HG03139 (cell line): ENCODE results near the gene ZNF581.

Experiments used
- ATAC-seq: cut with Tn5 transposase; IDR thresholded peaks from one replicate; pipeline ENCODE4 v1.9.1; 2021; ENCODE audit not compliant: unreplicated experiment

ZNF581 gene

GRCh38 chr19:55643003-55643886 lies at the start of gene ZNF581:
Gene ZNF581 (plus strand): TSS chr19:55643649. CDS start chr19:55644572, 923 bp downstream.
- ATAC-seq: peak; percentile 32

DNA sequence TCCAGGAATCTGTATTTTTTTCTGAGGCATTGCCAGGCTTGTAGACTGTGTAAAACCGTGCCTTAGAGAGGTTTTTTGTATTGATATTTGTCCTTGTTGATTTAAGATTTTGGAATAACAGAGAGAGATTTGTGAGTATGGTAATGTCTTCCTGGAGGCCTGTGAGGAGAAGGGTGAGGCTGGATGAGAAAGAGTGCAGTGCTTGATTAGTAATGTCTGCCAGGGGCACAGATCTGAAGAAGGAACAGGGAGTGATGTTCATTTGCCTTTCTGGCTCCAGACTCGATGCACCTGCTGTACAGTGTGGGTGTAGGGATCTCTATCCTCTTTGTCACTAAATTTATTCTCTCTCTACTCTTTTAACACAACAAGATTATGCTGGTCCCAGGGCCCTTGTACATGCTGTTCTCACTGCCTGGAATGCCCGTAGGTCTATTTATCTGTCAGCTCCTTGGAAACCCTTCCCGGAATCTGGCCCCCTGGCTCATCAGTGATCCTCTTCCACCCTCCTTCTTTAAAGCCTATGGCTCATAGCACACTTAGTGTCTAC lies 48.4 kb upstream of the ZNF581 start:
- ATAC-seq: no peak

GRCh38 chr19:55596304-55596703 lies 47.1 kb upstream of the ZNF581 start:
- ATAC-seq: no peak

GRCh38 chr19:55597501-55597921 lies 45.9 kb upstream of the ZNF581 start:
- ATAC-seq: no peak

DNA sequence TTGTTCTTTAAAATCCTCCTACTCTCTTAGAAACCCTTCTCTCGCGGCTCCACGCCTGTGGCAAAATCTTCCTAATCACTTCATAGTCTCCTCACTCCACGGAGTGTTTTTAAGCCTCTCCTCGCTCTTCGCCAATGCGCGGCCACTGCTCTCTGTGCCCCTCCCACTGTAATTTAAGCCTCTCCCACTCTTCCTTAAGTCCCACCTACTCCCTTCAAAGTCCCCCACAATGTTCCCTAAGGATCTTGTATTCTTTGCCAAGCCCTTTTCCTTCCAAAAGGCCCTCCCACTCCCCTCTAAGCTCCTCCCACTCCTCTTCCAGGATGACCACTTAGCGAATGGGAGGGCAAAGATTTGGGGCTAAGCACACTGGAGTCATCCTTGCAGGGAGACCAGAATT lies 45.4 kb upstream of the ZNF581 start:
- ATAC-seq: no peak

- peak; percentile 47 for ATAC-seq
Measured at GRCh38 chr19:55598719-55599467, 44.6 kb upstream of the ZNF581 start.

DNA sequence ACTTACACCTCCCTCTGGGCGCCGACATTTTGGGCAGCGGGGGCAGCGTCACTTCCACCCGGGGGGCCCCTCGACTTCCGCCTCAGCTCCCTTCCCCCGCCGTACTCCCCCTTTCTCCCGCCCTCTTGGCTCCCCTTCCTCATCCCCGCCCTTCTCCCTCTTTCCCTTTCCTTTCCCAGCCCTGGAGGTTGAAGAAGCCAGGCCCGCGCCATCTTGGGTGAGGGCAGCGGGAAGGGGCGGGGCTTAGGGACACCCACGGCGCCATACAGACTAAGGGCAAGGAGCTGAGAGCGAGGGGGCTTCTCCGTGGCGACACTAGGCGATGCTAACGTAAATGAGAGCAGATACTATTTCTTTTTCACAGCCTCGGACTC lies 44.0 kb upstream of the ZNF581 start, which contains the start of gene FIZ1:
Gene FIZ1 (minus strand): TSS at position 50 of the 374 bp plus-strand sequence. CDS start 1,652 bp downstream, outside the sequence.
- peak; percentile 49 for ATAC-seq

DNA sequence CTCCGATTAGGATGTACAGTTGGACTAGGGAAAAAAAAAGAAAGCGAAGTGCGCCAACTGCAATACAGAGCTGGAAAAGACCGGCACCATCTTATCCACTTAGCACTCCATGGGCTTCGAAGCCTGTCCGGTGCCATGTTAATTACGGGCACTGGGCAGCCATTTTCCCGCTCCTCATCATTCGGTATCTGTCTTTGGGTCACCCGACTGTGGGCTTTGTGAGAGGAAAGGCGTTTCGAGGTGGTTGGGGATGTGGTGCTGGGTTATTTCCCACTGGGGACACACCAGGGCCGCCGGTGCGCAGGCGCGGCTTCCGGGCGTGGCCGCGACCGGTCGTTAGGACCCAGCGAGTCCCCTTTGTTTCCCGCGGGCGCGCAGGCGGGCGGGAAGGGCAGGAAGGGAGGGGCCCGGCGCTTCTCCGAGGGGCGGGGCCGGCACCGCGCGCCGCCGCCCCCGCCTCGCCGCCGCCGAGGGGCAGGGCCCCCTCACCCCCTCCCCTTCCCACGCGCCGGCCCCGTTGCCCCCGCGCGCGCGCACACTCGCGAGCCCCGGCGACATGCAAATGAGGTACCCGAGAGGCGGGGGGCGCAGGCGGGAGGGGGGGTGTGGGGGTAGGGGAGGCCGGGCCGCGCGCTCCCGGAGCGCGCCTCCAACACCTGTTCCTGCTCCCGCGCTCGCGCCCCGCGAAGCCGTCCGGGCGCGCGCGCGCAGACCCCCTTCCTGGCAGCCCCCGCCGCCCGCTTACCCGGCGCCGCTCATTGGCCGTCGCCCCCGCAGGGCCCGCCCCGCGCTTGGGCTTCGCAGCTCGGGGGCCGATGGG lies 43.4 kb upstream of the ZNF581 start, which contains the start of gene ZNF524:
Gene ZNF524 (plus strand): TSS at position 447 of the 820 bp plus-strand sequence. CDS start 1,825 bp downstream, outside the sequence.
- peak; percentile 28 for ATAC-seq

DNA sequence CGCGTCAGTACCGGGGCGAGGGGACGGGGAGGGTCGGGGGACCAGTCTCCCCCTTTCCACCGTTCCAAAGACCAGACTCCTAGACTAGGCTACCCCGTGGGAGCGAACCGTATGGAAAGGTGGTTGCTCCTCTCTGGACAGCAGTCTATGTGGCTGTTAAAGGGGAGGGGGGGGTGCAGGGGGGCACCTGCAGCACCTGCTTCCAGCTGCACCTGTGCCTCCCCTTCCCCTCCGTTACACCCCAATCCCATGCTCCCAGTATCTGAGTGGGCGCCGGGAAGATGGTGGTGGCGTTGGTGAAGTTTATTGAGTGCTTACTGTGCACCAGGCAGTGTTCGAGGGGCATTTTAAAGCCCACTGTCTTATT lies 42.8 kb upstream of the ZNF581 start:
- no peak for ATAC-seq

DNA sequence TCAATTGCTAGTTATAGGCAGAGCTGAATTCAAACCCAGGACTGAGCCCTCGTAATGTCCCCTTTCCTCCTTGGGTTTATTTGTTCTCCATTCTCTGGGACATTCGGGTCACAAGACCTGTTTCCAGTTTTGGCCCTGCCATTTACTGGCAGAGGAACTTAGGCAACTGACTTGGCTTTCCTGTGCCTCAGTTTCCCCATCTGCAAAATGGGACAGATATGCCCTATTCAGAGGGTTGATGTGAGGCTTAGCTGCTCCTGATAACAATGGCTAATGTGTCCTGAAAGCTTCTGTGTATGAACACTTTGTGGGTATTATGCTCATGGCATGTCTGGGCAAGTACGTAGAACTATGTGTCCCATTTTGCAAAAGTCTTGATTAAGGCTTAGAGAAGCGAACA lies 42.4 kb upstream of the ZNF581 start:
- ATAC-seq: no peak

- ATAC-seq: no peak
Measured at GRCh38 chr19:55602104-55603001, 41.1 kb upstream of the ZNF581 start.

DNA sequence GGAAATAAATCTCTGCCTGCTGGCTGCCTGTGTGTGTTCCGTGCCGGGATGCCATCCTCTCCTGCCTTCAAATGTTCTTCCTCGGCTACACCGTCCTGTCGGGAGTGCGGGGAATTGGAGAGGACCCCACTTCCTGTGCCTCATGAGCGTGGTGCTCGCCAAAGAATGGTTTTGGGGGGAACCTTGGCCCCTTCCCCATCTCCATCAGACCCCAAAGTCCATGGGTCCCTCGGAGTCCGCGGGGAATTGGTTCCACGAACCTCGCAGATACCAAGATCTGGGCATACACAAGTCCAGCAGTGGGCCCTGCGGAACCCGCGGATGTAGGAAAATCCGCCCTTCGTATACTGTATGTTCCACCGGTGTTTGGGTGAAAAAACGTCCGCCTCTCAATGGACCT lies 40.3 kb upstream of the ZNF581 start:
- ATAC-seq: no peak

DNA sequence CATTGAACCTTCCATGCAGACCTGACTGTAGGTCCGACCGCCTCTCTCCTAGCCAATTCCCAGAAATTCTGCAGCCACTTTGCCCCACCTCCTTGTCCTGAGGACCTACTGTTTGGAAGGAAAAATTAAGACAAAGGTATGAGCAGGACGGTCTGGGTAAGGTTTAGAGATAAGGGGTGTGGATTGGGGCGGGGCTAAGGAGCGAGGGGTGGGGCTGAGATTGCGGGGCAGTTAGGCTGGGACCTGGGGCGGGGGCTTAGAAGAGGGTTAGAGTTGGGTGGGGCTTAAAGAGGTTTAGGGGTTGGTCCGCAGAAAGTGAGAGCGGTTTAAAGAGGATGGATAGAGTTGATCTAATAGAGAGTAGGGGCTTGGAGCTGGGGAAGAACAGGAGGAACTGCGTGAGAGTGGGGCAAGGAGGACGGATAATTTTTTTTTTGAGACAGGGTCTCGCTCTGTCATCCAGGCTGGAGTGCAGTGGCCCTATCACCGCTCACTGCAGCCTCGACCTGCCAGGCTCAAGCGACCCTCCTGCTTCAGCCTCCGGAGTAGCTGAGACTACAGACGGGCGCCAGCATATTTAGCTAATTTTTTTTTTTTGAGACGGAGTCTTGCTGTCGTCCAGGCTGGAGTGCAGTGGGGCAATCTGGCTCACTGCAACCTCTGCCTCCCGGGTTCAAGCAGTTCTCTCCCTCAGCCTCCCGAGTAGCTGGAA lies 39.7 kb upstream of the ZNF581 start:
- no peak for ATAC-seq

DNA sequence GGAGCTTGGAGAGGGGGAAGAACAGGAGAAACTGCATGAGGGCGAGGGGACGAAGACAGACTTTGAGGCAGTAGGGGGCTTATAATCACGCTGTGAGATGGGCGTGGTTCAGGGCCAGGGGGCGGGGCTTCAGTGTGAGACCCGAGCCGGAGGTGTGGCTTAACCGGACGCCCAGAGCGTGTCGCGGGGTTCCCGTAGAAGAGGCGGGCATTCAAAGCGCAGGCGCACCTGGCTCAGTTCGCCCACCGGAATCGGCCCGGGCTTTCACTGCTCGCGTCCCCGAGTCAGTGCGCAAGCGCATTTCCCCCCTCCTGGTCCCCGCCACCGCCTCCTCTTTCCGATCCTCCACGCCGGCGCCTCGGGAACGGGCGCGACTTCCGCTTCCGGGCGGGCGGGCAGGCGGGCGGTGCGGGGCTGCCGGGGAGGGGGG lies 38.2 kb upstream of the ZNF581 start:
- ATAC-seq: peak; percentile 67

DNA sequence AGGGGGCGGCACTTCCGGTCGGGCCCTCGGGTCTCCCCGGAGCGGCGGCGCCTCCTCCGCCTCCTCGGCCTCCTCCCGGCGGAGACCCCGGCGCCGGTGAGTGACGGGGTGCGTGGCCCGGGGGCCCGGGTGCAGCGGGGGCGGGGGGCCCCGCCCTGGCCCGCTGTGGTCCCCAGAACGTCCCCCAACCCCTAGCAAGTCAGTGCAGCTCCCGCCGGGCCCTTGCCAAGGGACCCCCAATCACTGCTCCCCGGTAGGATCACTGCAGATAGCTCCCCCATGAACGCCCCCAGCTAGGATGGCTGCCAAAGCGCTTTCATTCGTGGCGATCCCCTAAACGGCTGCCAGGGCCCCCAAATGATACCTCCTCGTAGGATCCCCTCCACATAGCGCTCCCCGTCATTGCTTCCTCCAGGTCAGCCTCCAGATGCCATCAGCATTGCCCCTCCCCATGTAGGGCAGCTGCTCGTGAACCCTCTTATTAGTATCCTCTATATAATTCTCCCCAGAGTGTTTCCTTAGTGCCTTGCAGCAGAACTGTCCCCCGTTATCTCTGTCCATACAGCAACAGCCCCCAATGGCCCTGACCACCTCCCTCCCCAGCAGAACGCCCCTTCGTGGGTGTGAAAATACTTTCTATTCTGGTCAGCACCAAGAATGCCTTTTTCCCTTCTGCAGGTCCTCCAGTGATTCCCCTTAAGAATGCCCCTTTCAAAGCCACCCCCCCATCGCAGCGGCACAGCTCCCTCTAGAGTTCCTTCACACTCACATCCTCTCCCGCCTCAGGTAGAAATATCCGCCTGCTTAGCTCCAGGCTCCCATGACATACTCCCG lies 37.6 kb upstream of the ZNF581 start, which contains the start of gene ZNF865:
Gene ZNF865 (plus strand): TSS at position 11 of the 834 bp plus-strand sequence. CDS start 7,972 bp downstream, outside the sequence.
- ATAC-seq: no peak

GRCh38 chr19:55606471-55606787 lies 37.0 kb upstream of the ZNF581 start:
- no peak for ATAC-seq

DNA sequence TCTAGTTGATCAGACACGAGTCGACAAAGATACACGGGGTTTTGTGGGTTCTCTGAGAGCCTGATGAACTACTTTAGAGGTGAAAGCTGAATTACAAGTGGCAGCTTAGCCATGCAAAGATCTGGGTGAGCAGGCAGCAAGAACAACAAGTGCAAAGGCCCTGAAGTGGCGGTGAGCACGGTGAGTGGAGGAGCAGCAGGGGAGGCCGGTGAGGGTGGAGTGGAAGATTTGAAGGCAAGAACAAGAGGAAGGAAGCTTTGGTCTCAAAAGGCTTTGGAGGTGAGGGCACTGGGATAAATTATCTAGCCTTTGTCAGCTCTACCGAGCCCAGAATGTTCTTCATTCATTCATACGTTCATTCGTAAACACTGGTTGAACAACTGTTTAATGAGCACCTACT lies 36.6 kb upstream of the ZNF581 start:
- ATAC-seq: no peak

GRCh38 chr19:55609326-55609725 lies 34.1 kb upstream of the ZNF581 start:
- no peak for ATAC-seq
